Stimulated activated CD8-positive, alpha-beta memory T cell treated with anti-CD3 and anti-CD28 coated beads, Interleukin-4, amount 100 ng/mL, for 1 hour (primary cell): ENCODE results near the gene ITPKA.

ENCODE experiments used
- DNase-seq, 2 donors: peaks; one replicate each; pipeline ENCODE4 v3.0.0-alpha.2; 2020; ENCODE audit warnings: low read depth in 2 of 2, low spot score in 1 of 2

ITPKA gene

GRCh38 chr15:41489641-41490040, 4.0 kb upstream of the ITPKA start:
- no peak for DNase-seq

GRCh38 chr15:41490355-41490754, 3.3 kb upstream of the ITPKA start:
- no peak for DNase-seq

DNA sequence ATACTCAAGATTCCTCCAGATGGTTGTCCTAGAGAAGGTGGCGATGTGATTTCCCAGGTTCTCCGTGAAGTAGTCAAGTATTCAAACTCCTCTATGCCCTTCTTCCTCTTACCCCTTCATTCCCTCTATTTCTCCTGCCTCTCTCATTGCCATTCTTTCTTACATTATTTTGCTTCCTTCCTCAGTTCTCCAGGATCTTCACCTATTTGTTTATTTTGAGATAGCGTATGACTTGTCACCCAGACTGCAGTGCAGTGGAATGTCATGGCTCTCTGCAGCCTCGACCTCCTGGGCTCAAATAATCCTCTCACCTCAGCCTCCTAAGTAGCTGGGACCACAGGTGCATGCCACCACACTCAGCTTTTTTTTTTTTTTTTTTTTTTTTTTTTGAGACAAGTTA, 1.8 kb upstream of the ITPKA start:
- DNase-seq: no peak

DNA sequence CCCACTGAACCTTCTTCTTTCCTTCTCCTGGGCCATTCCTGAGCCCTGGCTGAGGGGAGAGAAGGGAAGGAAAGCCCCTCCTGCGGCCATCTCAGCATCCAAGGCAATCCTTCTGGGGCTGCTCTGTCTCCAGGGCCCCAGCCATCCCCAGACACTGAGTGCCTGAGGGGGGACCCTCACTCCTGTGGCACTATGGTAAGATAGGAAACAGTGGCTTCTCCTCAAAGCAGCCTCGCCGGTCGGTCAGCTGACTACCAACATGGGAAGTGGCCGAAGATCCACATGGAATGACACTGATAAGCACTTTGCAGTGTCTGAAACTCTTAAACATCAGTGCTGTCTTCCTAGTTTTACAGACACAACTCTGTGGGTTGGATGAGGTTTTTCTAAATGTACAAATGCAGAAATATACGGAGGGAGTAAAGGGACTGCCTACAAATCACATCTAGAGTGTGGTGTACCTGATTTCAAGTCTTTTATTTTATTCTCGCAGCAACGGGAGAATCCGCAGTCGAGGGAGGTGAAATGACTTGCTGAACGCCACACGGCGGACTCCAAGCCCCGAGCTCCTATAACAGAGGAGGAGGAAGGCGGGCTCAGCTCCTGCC, 973 bp upstream of the ITPKA start:
- DNase-seq: no peak

DNA sequence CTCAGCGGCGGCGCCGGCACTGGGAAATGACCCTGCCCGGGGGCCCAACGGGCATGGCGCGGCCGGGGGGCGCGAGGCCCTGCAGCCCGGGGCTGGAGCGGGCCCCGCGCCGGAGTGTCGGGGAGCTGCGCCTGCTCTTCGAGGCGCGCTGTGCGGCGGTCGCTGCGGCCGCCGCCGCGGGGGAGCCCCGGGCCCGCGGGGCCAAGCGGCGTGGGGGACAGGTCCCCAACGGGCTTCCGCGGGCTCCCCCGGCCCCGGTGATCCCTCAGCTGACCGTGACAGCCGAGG, 172 bp downstream of the ITPKA start:
- no peak for DNase-seq

GRCh38 chr15:41494190-41494921, 682 bp downstream of the ITPKA start:
- DNase-seq: no peak

- no peak for DNase-seq
These were observed 1.5 kb downstream of the ITPKA start for GRCh38 chr15:41494922-41495735.

- no peak for DNase-seq
These were observed 2.3 kb downstream of the ITPKA start for GRCh38 chr15:41495736-41496599.

- DNase-seq: no peak
These were observed 5.0 kb downstream of the ITPKA start for GRCh38 chr15:41498657-41499056.

DNA sequence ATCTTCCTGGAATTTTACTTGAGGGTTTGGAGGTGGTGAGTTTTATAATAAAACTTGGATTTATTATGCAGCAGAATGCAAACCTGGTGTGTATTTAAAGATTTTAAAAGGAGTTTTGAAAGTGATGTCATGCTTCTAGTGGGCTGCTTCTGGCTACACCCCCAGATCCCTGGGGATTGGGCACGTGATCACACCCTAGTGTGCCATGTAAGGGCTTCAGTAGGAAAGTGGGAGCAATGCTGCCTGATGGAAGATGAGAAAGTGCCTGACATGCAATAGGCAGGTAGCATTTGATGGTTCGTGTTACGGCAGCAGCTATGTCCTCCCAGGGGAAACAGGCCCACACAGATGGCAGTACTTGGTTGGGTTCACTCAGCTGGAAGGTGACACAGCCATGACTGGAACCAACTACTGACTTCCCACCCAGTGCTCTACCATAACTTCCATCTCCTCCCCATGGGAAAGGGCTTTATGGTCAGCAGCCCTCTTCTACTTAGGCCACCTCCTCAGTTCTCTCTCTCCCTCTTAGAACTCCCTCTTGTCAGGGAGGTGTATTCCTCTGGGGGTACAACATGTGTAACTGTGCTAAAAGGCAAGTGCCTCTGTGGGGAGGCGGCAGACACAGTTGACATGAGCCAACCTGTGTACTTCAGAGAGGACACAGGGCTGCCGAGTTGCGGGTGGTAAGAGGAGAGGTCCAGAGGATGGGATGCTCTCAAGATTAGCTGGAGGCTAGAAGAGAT, 5.6 kb downstream of the ITPKA start:
- no peak for DNase-seq

- no peak for DNase-seq
These were observed 7.7 kb downstream of the ITPKA start for GRCh38 chr15:41501191-41501917.

- no peak for DNase-seq
These were observed 8.5 kb downstream of the ITPKA start for GRCh38 chr15:41501931-41502794.

- no peak for DNase-seq
These were observed 9.4 kb downstream of the ITPKA start for GRCh38 chr15:41502795-41503668.

DNA sequence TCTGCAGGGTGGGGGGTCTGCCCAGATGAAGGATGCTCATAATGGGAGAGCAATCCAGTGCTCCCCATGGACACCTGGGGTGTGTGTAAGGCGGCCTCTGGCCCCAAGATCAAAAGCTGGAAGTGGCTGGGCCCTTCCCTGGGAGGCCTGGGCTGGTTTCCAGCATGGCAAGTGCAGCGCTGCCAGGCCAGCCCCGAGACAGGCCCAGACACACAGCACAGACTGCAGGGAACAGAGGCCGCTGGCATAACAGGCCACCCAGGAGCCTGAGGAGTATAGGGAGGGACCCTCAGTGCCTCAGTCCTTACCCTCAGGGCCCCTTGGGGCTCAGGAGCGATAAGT, 10.0 kb downstream of the ITPKA start:
- no peak for DNase-seq

DNA sequence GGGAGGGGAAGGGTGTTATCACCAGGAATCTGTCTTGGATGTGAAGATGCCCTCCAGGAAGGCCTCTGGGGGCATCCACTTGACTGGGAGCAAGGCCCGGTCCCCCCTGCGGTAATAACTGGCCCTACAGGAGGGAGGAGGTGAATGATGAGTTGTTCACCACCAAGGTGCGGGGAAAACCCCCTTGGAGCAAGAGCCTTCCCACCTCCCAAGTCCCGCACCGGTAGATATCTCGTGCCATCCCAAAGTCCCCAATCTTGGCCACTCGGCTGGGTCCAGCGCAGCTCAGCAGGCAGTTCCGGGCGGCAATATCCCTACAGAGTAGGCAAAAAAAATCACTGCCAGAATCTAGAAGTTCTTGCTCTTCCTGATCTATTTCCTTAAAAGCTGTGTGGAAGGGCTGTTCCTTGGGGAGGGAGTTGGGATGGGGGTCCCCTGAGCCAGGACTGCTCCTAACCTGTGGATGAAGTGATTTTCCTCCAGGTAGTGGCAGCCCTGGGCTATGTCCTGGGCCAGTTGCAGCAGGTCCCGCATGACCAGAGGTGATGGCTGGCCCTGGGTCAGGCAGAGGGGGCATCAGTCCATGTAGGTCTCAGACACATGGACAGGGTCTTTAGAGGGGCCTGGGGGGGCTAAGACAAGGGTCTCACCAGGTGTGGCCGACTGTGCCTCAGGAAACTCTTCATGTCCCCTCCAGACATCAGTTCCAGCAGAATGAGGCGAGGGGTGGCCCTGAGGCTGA, 11.2 kb downstream of the ITPKA start:
- no peak for DNase-seq

DNA sequence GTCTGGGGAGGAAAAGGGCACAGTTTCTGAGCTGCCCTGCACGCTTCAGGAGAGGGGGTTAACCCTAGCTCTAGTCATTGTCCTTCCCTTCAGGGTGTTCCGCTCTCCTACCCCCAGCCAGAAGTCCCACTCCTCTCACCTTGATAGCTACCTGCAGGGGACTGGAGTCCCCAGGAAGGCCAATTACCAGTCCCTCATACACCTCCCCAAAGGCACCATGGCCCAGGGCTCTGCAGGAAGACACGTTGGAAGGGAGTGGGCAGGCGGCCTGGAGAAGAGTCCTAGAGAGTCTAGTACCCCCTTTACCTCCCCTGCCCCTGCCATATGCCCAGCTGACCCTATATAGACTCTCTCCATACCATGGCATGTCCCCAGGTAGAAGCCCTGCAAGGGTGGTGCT, 12.1 kb downstream of the ITPKA start:
- no peak for DNase-seq

GRCh38 chr15:41506796-41507341, 13.2 kb downstream of the ITPKA start:
- no peak for DNase-seq
